ENCODE measurements around the gene MYOZ1. TPM values are rescaled to one million over a fixed set of nuclear protein-coding genes. Genes with fewer than 3 reads are reported as not detected.

MYOZ1 gene
- total and polyA plus RNA-seq, 2 donors (not counting 3 experiments of a cell fraction or from before 2014, with no cell fraction given), result not detected

DNA sequence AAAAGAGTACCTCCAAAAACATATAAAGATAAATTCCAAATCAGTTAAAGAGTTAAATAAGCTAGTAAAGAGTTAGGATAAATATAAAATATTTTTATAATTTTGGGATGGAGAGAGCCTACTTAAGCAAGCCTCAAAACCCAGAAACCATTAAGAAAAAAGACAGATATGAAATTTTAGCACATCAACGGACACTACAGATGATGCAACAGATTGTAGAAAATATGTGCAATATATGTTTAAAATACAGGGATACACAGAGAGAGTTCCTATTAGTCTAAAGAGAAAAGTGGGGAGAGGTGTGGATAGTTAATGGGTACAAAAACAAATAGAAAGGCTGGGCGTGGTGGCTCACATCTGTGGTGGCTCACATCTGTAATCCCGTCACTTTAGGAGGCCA, 26.6 kb downstream of the MYOZ1 start:
- POLR2A ChIA-PET, result no interaction called here
- Histone ChIP-seq H3K79me2 (ENCODE audit: control insufficient read depth, insufficient read depth, low read length) (no peaks in the 10 kb centered on the region), H3K4me3 (replicated peaks in 1 of 3; ENCODE audit: insufficient read depth in 1 of 3, low read depth in 1 of 3, low read length in 3 of 3) (no peak overlapping the region), H3K4me1 (ENCODE audit: control insufficient read depth, extremely low read depth, insufficient read depth, low read length) (no peaks in the 10 kb centered on the region), H4K20me1 (replicated peaks; ENCODE audit: control insufficient read depth, extremely low read depth, insufficient read depth, low read length) (no peaks in the 10 kb centered on the region), H3K9me1 (replicated peaks; ENCODE audit: control insufficient read depth, extremely low read depth, insufficient read depth, low read length) (no peaks in the 10 kb centered on the region), H3K9ac (replicated peaks; ENCODE audit: extremely low read depth, insufficient read depth, low read length) (no peak overlapping the region), H3K36me3 (ENCODE audit: control insufficient read depth in 2 of 2, extremely low read depth in 1 of 2, insufficient read depth in 2 of 2, low read length in 2 of 2) (no peaks in the 10 kb centered on the region), H3K4me2 (ENCODE audit: insufficient read depth, low read length) (no peak overlapping the region), H3K27ac (ENCODE audit: insufficient read depth, low read depth, low read length) (no peak overlapping the region), H3K9me3 (replicated peaks; ENCODE audit: control insufficient read depth, insufficient read depth, low read length) (no peaks in the 10 kb centered on the region), H3K27me3 (ENCODE audit: control insufficient read depth in 2 of 2, insufficient read depth in 2 of 2, low read length in 2 of 2) (no peaks in the 10 kb centered on the region), H2AFZ (ENCODE audit: low read depth, low read length) (no peak overlapping the region)
- CTCF ChIA-PET, result no interaction called here
- FAIRE-seq (no peak), DNase-seq (ENCODE audit: low read depth, low spot score) (no peak)
- intact Hi-C loops (cut with micrococcal nuclease) (no loop called here), dilution Hi-C loops (cut with MboI; ENCODE audit: extremely low pct_ligation_motif_present, low sequenced_read_pairs) (no loop called here)
- BruUV-seq (replicated peaks), result no TSS peak
- TF ChIP-seq GATA2 (IDR thresholded peaks at IDR 0.05; ENCODE audit: insufficient read depth, insufficient read length, low read depth, low read length) (no peak), EZH2 (IDR thresholded peaks at IDR 0.05; ENCODE audit: borderline replicate concordance, low read depth, low read length, severe bottlenecking) (no peak), POLR2AphosphoS5 (IDR thresholded peaks at IDR 0.05; ENCODE audit: insufficient read depth, low read depth, low read length) (no peak), JUN (IDR thresholded peaks at IDR 0.05; ENCODE audit: borderline replicate concordance, insufficient read depth, insufficient read length, low read depth) (no peak), MYC (IDR thresholded peaks at IDR 0.05; ENCODE audit: low read depth, low read length) (no peak), FOS (IDR thresholded peaks at IDR 0.05; ENCODE audit: borderline replicate concordance, insufficient read depth, low read length) (no peak), POLR2A (IDR thresholded peaks at IDR 0.05; ENCODE audit: low read depth, low read length) (no peak)
- TF ChIP-seq, protein P1, sequence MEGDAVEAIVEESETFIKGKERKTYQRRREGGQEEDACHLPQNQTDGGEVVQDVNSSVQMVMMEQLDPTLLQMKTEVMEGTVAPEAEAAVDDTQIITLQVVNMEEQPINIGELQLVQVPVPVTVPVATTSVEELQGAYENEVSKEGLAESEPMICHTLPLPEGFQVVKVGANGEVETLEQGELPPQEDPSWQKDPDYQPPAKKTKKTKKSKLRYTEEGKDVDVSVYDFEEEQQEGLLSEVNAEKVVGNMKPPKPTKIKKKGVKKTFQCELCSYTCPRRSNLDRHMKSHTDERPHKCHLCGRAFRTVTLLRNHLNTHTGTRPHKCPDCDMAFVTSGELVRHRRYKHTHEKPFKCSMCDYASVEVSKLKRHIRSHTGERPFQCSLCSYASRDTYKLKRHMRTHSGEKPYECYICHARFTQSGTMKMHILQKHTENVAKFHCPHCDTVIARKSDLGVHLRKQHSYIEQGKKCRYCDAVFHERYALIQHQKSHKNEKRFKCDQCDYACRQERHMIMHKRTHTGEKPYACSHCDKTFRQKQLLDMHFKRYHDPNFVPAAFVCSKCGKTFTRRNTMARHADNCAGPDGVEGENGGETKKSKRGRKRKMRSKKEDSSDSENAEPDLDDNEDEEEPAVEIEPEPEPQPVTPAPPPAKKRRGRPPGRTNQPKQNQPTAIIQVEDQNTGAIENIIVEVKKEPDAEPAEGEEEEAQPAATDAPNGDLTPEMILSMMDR (IDR thresholded peaks at IDR 0.05; ENCODE audit: extremely low read depth in 1 of 2, insufficient read depth in 1 of 2, low read depth in 1 of 2, low read length in 2 of 2), result no peak
- TF ChIP-seq, protein P2, sequence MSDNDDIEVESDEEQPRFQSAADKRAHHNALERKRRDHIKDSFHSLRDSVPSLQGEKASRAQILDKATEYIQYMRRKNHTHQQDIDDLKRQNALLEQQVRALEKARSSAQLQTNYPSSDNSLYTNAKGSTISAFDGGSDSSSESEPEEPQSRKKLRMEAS (IDR thresholded peaks at IDR 0.05; ENCODE audit: insufficient read depth, insufficient read length), result no peak

All from endothelial cell of umbilical vein (primary cell).